HCT116 (cell line): ENCODE results near the gene RANBP1. TPM values are rescaled to one million over a fixed set of nuclear protein-coding genes. Genes with fewer than 3 reads are reported as not detected.

Experiments used
- ATAC-seq: fragments of 200-7000 bp; cut with Tn5 transposase; 2 replicates; pipeline ENCODE4 v1.9.1; 2020; ENCODE audit warnings: mild to moderate bottlenecking, moderate library complexity
- BruUV-seq: library from RNA; stranded (reverse); fragments of 400-500 nt; replicated peaks from 2 replicates; lab custom pipeline; 2021; lab: Mats Ljungman, UMichigan
- CTCF ChIA-PET: fragments of 300-600 bp; sonication (Branson Sonifier 250); formaldehyde crosslinking; loops from one replicate; lab custom pipeline; 2021; ENCODE audit warnings: antibody characterized with exemption; lab: Charles Lee
- POLR2A ChIA-PET: fragments of 300-600, 350-600 bp; sonication (Branson Sonifier 250); formaldehyde crosslinking; loops from one replicate; lab custom pipeline; 2021; ENCODE audit warnings: antibody characterized with exemption; lab: Charles Lee
- RAD21 ChIA-PET, 2 experiments: fragments of 300-600 bp; sonication (Branson Sonifier 250); formaldehyde crosslinking; loops; one replicate each; lab custom pipeline; 2023; ENCODE audit warnings: low total read pairs in 2 of 2; ENCODE audit not compliant: uncharacterized antibody in 2 of 2, unreplicated experiment in 2 of 2, low non-redundant PET in 1 of 2; lab: Charles Lee
- DNase-seq: peaks from one replicate; pipeline ENCODE4 v3.0.0-alpha.2; 2010; ENCODE audit warnings: low read depth, low spot score
- H2AFZ ChIP-seq: fragments of 200-600 bp; shearing (Covaris generic), sonication (generic); 2 replicates; pipeline ENCODE4 v1.6.1; 2017; ENCODE audit warnings: low read depth, mixed run types, mixed read lengths, antibody characterized with exemption, low read length; ENCODE audit not compliant: poor library complexity, severe bottlenecking
- H3K27ac ChIP-seq: 2 replicates; pipeline ENCODE4 v1.5.1; 2012; ENCODE audit warnings: low read depth, low read length
- H3K27me3 ChIP-seq: fragments of 200-600 bp; sonication (generic); 2 replicates; pipeline ENCODE4 v1.6.1; 2016; ENCODE audit warnings: mixed run types, low read length, mixed read lengths; ENCODE audit not compliant: insufficient read depth
- H3K36me3 ChIP-seq, 2 experiments: fragments of 200-500 bp in 1 of 2; fragments of 200-600 bp in 1 of 2; sonication (Bioruptor generic) in 1 of 2; sonication (generic) in 1 of 2; 2 replicates each; pipeline versions ENCODE4 v1.5.1 to v1.6.1; 2014 to 2016; ENCODE audit warnings: low read length in 2 of 2, inconsistent platforms in 1 of 2, mixed read lengths in 1 of 2, mixed run types in 1 of 2; ENCODE audit not compliant: insufficient read depth in 2 of 2, control insufficient read depth in 1 of 2
- H3K4me1 ChIP-seq, 2 experiments: fragments of 200-600 bp in 1 of 2; sonication (generic) in 1 of 2; 2 replicates each; pipeline versions ENCODE4 v1.5.1 to v1.6.1; 2012 to 2017; ENCODE audit warnings: low read length in 2 of 2, inconsistent platforms in 1 of 2, mild to moderate bottlenecking in 1 of 2, mixed read lengths in 1 of 2, mixed run types in 1 of 2, moderate library complexity in 1 of 2; ENCODE audit not compliant: insufficient read depth in 2 of 2, control insufficient read depth in 1 of 2
- H3K4me2 ChIP-seq: fragments of 200-600 bp; sonication (generic); 2 replicates; pipeline ENCODE4 v1.6.1; 2017; ENCODE audit warnings: mixed run types, low read length, mixed read lengths
- H3K4me3 ChIP-seq, 2 experiments: fragments of 200-600 bp in 1 of 2; sonication (generic) in 1 of 2; replicated peaks in 1 of 2; 2 replicates each; pipeline ENCODE4 v1.5.1; 2011 to 2016; ENCODE audit warnings: low read length in 2 of 2, control low read depth in 1 of 2, low read depth in 1 of 2, mild to moderate bottlenecking in 1 of 2, mixed read lengths in 1 of 2, mixed run types in 1 of 2
- H3K79me2 ChIP-seq: fragments of 200-600 bp; sonication (generic); 2 replicates; pipeline ENCODE4 v1.6.1; 2017; ENCODE audit warnings: mild to moderate bottlenecking, mixed run types, low read length, moderate library complexity, mixed read lengths; ENCODE audit not compliant: insufficient read depth
- H3K9ac ChIP-seq: fragments of 200-600 bp; sonication (generic); 2 replicates; pipeline ENCODE4 v1.6.1; 2016; ENCODE audit warnings: low read length, mixed read lengths
- H3K9me2 ChIP-seq: fragments of 200-600 bp; sonication (generic), shearing (Covaris generic); 2 replicates; pipeline ENCODE4 v1.6.1; 2017; ENCODE audit warnings: mixed run types, mild to moderate bottlenecking, moderate library complexity; ENCODE audit not compliant: insufficient read depth
- H3K9me3 ChIP-seq, 2 experiments: fragments of 200-500 bp in 1 of 2; fragments of 200-600 bp in 1 of 2; sonication (Bioruptor generic) in 1 of 2; sonication (generic) in 1 of 2; 2 replicates each; pipeline ENCODE4 v1.6.1; 2014 to 2017; ENCODE audit warnings: low read length in 2 of 2, mixed read lengths in 2 of 2, inconsistent platforms in 1 of 2, low read depth in 1 of 2, mild to moderate bottlenecking in 1 of 2, mixed run types in 1 of 2, moderate library complexity in 1 of 2; ENCODE audit not compliant: control insufficient read depth in 1 of 2, insufficient read depth in 1 of 2
- H4K20me1 ChIP-seq: fragments of 200-600 bp; sonication (generic), shearing (Covaris generic); 2 replicates; pipeline ENCODE4 v1.6.1; 2017; ENCODE audit warnings: mixed run types, mild to moderate bottlenecking, moderate library complexity; ENCODE audit not compliant: insufficient read depth
- ATF3 ChIP-seq: IDR thresholded peaks from 2 replicates; pipeline ENCODE4 v1.6.1; 2012
- CBX3 ChIP-seq: IDR thresholded peaks from 2 replicates; pipeline ENCODE4 v1.6.1; 2012; ENCODE audit warnings: low read depth
- CTCF ChIP-seq, 3 experiments: fragments of 200-600 bp in 1 of 3; sonication (generic) in 1 of 3; IDR thresholded peaks in 2 of 3; conservative IDR thresholded peaks in 1 of 3; 2 replicates each; pipeline ENCODE4 v1.5.1; 2012 to 2017; ENCODE audit warnings: low read depth in 2 of 3, low read length in 2 of 3, antibody characterized with exemption in 1 of 3, borderline replicate concordance in 1 of 3, control low read depth in 1 of 3, mild to moderate bottlenecking in 1 of 3, mixed read lengths in 1 of 3, mixed run types in 1 of 3, moderate library complexity in 1 of 3; ENCODE audit not compliant: insufficient read depth in 1 of 3
- EGR1 ChIP-seq: IDR thresholded peaks from 2 replicates; pipeline ENCODE4 v1.6.1; 2012; ENCODE audit warnings: low read depth
- EZH2 ChIP-seq: fragments of 200-600 bp; sonication (generic); IDR thresholded peaks from 2 replicates; pipeline ENCODE4 v1.6.1; 2017; ENCODE audit warnings: antibody characterized with exemption, mixed run types
- JUND ChIP-seq: IDR thresholded peaks from 2 replicates; pipeline ENCODE4 v1.6.1; 2012
- POLR2A ChIP-seq: IDR thresholded peaks from 2 replicates; pipeline ENCODE4 v1.7.0; 2011; ENCODE audit warnings: borderline replicate concordance; ENCODE audit not compliant: insufficient read depth, insufficient read length; ENCODE audit errors: extremely low read depth
- RAD21 ChIP-seq: IDR thresholded peaks from 2 replicates; pipeline ENCODE4 v1.6.1; 2012; ENCODE audit warnings: low read depth, mild to moderate bottlenecking
- SIN3A ChIP-seq: IDR thresholded peaks from 2 replicates; pipeline ENCODE4 v1.6.1; 2012; ENCODE audit warnings: low read depth
- SP1 ChIP-seq: IDR thresholded peaks from 2 replicates; pipeline ENCODE4 v1.6.1; 2012; ENCODE audit warnings: low read depth
- SRF ChIP-seq: IDR thresholded peaks from 2 replicates; pipeline ENCODE4 v1.6.1; 2012; ENCODE audit warnings: low read depth
- ZFX ChIP-seq: fragments of 450-650 bp; IDR thresholded peaks from 2 replicates; pipeline ENCODE4 v1.6.1; 2017
- intact Hi-C: fragments of 100-400 bp; cut with micrococcal nuclease; formaldehyde crosslinking; loops from 2 replicates; pipeline ENCODE4 v1.10.0; 2022
- total RNA-seq: library from RNA; stranded (reverse); gene quantifications from one replicate; pipeline ENCODE4 v1.2.1, GENCODE V29; 2021; ENCODE audit not compliant: unreplicated experiment
- TF ChIP-seq, protein P1 (sequence below): IDR thresholded peaks from 2 replicates; pipeline ENCODE4 v1.6.1; 2012
- TF ChIP-seq, protein P2 (sequence below): IDR thresholded peaks from 2 replicates; pipeline ENCODE4 v1.6.1; 2012; ENCODE audit warnings: low read depth

The RANBP1 gene
- total RNA-seq, 1 experiment from 2014 or later, result 351 TPM

DNA sequence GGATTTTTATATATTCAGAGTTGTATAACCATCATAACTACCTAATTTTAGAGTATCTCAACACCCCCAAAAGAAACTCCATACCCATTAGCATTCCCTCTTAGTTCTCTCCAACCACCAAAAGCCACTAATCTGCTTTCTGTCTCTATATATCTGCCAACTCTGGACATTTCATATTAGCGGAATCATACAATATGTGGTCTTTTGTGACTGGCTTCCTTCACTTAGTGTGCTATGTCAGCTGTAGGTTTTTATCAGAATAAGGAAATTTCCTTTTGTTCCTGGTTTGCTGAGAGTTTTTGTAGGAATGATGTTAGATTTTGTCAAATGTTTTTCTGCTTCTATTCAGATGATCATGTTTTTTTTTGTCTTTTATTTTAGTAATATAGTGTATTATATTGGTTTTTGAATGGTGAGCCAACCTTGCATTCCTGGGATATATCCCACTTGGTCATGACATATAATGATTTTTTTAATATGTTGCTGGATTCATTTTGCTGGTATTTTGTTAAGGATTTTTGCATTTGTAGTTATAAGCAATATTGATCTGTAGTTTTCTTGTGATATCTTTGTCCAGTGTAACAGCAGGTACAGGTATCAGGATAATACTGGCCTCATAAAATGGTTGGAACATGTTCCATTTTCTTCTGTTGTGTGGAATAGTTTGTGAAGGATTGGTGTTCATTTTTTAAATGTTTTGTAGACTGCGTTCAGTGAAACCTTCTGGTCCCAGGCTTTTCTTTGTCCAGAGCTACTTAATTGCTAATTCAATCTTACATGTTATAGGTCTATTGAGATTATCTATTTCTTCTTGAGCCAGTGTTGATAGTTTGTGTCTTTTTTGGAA lies 19.1 kb upstream of the RANBP1 start:
- H3K4me1 ChIP-seq, result no peaks in the 10 kb centered on the region
- ATAC-seq (no peak), DNase-seq (no peak)
- peaks cover 72 to 83% of the 10 kb centered on the region in 2 experiments for H3K36me3 ChIP-seq
- intact Hi-C loops, result no loop called here
- H3K9ac ChIP-seq, result no peak overlapping the region
- CTCF ChIA-PET, result no interaction called here
- no peak overlapping the region for H3K4me3 ChIP-seq
- no peaks in the 10 kb centered on the region for H3K9me3 ChIP-seq
- POLR2A ChIA-PET, result no interaction called here
- H3K27ac ChIP-seq, result no peak overlapping the region
- H2AFZ ChIP-seq, result no peak overlapping the region
- H3K4me2 ChIP-seq, result no peak overlapping the region
- TF ChIP-seq SIN3A (no peak), JUND (no peak), CBX3 (no peak), SP1 (no peak)
- no peaks in the 10 kb centered on the region for H3K27me3 ChIP-seq
- peaks cover 84% of the 10 kb centered on the region for H3K79me2 ChIP-seq
- H4K20me1 ChIP-seq, result no peaks in the 10 kb centered on the region
- BruUV-seq, result no TSS peak
- RAD21 ChIA-PET, result no interaction called here
- H3K9me2 ChIP-seq, result no peaks in the 10 kb centered on the region

- H4K20me1 ChIP-seq, result 0 out of 2 replicates have a peak, but pooled peaks cover 2% of the 10 kb centered on the region
- no peak overlapping the region for H3K4me3 ChIP-seq
- BruUV-seq, result no TSS peak
- H3K27me3 ChIP-seq, result no peaks in the 10 kb centered on the region
- no peaks in the 10 kb centered on the region for H3K9me3 ChIP-seq
- H3K36me3 ChIP-seq, result peaks cover 62 to 83% of the 10 kb centered on the region in 2 experiments
- no peaks in the 10 kb centered on the region for H3K9me2 ChIP-seq
- H2AFZ ChIP-seq, result no peak overlapping the region
- H3K27ac ChIP-seq, result no peak overlapping the region
- no peak overlapping the region for H3K4me2 ChIP-seq
- ChIA-PET CTCF (no interaction called here), RAD21 (no interaction called here), POLR2A (no interaction called here)
- no peak for ATAC-seq
- no peak for DNase-seq
- H3K79me2 ChIP-seq, result peaks cover 89% of the 10 kb centered on the region
- H3K4me1 ChIP-seq, result no peaks in the 10 kb centered on the region
- H3K9ac ChIP-seq, result no peak overlapping the region
- intact Hi-C loops, result no loop called here
- TF ChIP-seq, protein P1, sequence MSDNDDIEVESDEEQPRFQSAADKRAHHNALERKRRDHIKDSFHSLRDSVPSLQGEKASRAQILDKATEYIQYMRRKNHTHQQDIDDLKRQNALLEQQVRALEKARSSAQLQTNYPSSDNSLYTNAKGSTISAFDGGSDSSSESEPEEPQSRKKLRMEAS, result no peak
- TF ChIP-seq CTCF (IDR thresholded peaks at IDR 0.05 in 2 of 3, conservative IDR thresholded peaks at IDR 0.05 in 1 of 3; ENCODE audit: borderline replicate concordance in 1 of 3, insufficient read depth in 1 of 3, low read depth in 2 of 3, low read length in 2 of 3) (no peak), POLR2A (no peak), SRF (no peak), EZH2 (no peak), CBX3 (no peak), RAD21 (no peak), JUND (no peak), ZFX (no peak), ATF3 (no peak), SIN3A (no peak), EGR1 (no peak)
- TF ChIP-seq, protein P2, sequence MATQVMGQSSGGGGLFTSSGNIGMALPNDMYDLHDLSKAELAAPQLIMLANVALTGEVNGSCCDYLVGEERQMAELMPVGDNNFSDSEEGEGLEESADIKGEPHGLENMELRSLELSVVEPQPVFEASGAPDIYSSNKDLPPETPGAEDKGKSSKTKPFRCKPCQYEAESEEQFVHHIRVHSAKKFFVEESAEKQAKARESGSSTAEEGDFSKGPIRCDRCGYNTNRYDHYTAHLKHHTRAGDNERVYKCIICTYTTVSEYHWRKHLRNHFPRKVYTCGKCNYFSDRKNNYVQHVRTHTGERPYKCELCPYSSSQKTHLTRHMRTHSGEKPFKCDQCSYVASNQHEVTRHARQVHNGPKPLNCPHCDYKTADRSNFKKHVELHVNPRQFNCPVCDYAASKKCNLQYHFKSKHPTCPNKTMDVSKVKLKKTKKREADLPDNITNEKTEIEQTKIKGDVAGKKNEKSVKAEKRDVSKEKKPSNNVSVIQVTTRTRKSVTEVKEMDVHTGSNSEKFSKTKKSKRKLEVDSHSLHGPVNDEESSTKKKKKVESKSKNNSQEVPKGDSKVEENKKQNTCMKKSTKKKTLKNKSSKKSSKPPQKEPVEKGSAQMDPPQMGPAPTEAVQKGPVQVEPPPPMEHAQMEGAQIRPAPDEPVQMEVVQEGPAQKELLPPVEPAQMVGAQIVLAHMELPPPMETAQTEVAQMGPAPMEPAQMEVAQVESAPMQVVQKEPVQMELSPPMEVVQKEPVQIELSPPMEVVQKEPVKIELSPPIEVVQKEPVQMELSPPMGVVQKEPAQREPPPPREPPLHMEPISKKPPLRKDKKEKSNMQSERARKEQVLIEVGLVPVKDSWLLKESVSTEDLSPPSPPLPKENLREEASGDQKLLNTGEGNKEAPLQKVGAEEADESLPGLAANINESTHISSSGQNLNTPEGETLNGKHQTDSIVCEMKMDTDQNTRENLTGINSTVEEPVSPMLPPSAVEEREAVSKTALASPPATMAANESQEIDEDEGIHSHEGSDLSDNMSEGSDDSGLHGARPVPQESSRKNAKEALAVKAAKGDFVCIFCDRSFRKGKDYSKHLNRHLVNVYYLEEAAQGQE, result no peak
Measured at GRCh38 chr22:20099099-20099711, 16.7 kb upstream of the RANBP1 start.
